ENCODE data around the gene STPG2. TPM values are rescaled to one million over a fixed set of nuclear protein-coding genes. Genes with fewer than 3 reads are reported as not detected.
"Not testable (repeated sequence)": the region's sequence is repeated elsewhere in the genome, so short reads cannot be mapped to it uniquely, and the experiment has no call there.

Gene STPG2
- total RNA-seq, 1 donor from 2014 or later: 7.3 TPM

DNA sequence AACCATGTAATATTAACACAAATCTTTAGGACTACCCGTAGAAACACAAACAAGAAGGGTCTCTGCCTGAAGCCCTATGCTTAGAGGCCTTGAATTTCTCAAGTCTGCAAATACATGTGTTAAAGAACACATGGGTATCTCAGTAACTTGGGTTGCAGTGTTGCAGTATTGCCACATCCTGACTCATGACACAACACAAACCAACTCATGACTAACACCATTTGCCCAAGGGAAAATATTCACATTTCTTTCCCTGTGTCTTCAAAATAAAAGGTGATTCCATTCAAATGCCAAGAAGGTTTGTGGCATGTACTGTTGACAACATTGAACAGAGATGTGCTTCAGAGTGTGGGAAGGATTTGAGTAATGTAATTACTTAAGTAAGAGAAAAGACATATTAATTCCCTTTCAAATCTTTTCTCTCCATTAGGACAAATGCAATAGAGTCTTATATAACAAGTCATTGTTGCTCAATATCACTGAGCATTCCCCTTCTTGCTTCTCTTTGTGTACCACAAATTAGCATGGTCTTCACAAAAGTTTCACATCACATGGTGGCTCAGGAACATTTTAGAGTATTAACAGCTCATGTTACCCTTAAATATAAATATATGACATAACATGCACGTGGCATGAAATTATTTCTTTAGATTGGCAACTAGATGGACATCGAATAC is 487.1 kb downstream of the STPG2 start:
- no peak for FAIRE-seq
- DNase-seq (ENCODE audit: low spot score in 2 of 2): no peak

DNA sequence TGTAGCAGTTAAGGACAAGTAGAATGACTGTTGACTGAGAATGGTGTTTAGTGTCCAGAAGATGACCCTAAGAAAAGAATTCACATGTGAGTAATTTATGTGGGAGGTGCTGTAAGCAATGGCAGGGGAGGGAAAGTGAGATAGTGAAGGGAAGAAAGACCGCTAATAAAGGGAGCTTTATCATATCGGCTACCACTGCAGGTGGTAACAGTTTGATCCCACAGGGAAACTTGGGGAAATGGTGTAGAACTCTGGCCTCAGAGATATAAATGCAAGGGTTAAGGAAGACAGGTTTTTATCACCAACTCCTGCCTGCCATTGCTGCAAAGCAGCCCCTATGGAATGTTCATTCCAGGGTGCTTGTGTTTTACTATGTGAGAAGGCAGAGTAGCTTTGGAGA is 489.6 kb downstream of the STPG2 start:
- DNase-seq (ENCODE audit: low spot score in 2 of 2): no peak
- no peak for FAIRE-seq

DNA sequence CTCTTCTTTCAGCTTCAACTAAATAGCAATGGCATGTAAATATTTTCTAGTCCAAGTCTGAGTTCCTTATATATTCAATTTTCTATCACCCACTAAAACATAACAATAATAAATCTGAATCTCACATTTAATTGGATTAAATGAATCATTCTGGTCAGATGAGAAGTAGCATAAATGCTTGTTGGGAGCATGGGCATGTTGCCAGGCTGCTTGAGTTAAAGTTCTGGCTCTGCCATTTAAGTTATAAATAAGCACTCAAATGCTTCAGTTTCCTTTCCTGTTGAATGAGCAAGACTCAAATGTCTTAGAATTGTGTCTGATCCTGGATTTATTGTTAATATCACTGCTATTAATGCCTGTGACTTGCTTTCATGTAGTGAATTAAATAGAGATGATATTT is 496.3 kb downstream of the STPG2 start:
- FAIRE-seq (no peak), DNase-seq (ENCODE audit: low spot score in 2 of 2) (no peak)

DNA sequence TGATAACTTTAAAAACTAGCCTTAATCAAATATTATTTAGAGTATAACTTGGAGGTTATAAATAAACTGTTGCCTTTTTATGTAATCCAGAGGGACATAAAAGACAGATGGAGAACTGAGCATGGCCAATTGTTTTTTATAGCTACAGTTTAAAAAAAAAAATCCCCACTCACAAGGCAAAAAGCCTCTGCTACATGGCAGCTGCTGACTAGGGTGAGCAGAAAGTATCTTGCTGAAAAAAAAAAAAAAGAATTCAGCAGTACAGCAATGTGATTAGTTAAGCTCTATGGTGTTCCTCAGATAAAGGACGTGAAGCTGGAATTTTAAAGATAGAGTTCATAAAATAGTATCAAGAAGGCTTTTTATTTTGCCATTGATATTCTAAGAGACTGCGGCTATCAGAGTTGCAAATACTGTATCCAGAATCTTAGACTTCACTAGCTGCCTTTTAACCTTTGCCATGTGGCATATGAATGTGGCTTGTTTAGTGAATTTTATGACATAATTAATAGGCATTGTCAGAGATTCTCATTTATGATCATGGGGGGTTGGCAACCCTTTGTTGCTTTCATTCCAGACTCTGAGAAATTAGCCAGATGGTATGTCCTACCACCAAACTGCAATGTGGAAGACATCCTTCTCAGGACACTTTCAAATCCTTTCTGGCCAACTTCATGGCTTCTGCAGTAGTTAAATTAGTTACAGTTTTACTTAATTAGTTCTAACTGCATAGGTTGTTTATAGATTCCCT is 498.0 kb downstream of the STPG2 start:
- FAIRE-seq (no peak), DNase-seq (ENCODE audit: low spot score in 2 of 2) (no peak)

DNA sequence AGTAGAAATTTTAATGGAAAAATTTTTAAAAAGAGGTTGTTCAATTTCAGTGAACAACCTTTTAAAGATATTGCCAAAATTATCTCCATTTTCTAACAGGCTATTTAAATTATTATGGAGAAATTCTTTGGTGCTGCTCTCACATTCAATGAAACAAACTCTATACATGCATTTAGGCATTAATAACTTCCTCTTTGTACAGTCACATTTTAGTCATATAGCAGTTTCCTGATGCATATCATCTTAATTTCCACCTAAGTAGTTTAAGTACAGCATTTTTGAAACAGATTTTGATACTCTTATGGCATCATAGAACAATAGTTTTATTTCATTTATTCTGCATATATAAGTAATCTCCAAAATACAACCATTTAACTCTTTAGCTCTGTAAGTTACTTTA is 500.1 kb downstream of the STPG2 start:
- no peak for DNase-seq (ENCODE audit: low spot score in 2 of 2)
- no peak for FAIRE-seq

DNA sequence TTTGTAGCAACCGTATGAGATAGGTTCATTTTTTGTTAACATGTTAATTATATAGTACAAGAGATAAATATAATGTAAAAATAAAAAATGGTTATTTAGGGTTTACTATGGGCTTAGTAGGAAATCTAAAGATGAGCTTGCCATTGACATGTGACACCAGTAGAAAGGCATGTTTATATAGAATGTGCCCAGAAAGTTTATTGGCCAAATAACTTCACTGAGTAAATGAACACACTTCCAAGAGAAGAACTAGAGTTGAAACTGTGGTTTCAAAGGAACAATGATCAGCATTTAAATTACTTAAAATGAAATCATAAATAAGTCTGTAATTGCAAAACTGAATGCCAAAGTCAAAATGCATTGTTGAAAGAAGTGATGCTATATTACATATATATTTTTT is 503.3 kb downstream of the STPG2 start:
- no peak for FAIRE-seq
- DNase-seq (ENCODE audit: low spot score in 2 of 2): no peak

DNA sequence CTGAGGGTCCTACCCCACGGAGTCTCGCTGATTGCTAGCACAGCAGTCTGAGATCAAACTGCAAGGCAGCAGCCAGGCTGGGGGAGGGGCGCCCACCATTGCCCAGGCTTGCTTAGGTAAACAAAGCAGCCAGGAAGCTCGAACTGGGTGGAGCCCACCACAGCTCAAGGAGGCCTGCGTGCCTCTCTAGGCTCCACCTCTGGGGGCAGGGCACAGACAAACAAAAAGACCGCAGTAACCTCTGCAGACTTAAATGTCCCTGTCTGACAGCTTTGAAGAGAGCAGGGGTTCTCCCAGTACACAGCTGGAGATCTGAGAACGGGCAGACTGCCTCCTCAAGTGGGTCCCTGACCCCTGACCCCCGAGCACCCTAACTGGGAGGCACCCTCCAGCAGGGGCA is 509.4 kb downstream of the STPG2 start:
- not testable (repeated sequence) for FAIRE-seq; DNase-seq (ENCODE audit: low spot score in 2 of 2)

DNA sequence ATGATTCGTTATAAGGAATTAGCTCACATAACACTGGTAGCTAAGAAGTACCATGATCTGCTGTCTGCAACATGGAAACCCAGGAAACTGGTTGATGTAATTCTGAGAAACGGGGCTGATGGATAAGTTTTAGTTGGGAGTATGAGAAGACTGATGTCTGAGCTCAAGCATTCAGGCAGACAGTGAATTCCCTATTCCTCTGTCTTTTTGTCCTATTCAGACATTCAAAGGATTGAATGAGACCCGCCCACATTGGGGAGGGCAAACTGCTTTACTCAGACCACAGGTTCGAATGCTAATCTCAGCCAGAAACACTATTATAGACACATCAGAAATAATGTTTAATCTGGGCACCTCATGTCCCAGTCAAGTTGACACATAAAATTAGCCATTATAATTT is 515.5 kb downstream of the STPG2 start:
- DNase-seq (ENCODE audit: low spot score in 2 of 2): no peak
- no peak for FAIRE-seq

DNA sequence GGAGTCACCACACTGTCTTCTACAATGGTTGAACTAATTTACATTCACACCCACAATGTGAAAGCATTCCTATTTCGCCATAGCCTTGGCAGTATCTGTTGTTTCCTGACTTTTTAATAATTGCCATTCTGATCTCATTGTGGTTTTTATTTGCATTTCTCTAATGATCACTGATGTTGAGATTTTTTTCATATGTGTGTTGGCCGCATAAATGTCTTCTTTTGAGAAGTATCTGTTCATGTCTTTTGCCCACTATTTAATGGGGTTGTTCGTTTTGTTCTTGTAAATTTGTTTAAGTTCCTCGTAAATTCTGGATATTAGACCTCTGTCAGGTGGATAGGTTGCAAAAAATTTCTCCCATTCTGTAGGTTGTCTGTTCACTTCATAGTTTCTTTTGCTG is 519.1 kb downstream of the STPG2 start:
- FAIRE-seq: no peak
- DNase-seq (ENCODE audit: low spot score in 2 of 2): no peak

DNA sequence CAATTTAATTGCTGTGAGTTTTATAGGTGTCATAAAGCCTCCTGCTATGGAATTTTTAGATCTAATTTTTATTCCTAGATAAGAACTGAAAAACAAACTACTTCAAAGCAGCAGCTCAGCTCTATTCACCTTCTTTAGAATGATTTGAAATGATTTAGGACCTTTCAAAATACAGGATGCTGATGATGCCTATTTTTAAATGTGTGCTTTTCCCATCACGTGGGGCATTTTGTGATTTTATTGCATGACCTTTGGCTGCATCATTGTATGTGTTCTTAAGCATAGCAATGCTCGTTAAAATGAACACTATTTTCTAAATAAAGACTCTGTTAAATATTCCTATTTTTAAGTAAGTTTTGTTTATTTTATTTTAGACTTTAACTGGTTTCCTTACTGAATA is 537.3 kb downstream of the STPG2 start:
- no peak for FAIRE-seq
- no peak for DNase-seq (ENCODE audit: low spot score in 2 of 2)

DNA sequence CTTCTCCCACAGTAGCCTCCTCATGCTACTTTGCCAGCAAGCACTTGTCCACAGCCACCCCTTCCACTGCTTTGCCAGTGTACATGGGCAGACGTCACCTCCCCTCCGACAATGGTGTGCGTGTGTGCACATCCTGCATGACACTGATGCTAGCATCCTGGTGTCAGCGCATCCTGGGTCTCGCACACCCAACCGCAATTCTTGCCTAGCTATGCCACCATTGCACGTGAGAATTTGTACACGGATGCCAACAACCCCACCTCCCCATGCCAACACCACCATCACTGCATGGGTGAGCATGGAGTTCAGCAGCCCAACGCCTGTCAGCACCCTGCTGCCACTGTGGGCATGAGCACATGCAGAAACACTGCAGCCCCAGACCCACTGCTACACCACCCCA is 550.0 kb downstream of the STPG2 start:
- no peak for FAIRE-seq
- DNase-seq (ENCODE audit: low spot score in 2 of 2): no peak

DNA sequence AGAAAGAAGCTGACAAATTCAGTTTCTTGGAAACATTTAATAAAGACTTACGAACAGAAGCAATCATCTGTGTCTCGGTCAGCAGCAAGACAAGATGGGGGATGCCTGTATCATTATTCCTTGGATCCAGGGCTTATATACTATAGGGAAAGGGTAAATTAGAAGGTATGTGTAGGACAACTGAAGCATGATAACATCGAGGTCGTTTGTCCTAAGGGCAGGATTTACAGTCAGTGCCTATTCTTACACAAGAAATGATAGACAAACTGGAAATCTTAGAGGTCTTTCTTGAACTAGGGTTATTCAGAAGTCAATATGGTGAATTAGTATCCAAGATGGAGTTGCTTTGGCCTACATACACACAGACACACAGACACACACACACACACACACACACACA is 553.0 kb downstream of the STPG2 start:
- no peak for FAIRE-seq
- no peak for DNase-seq (ENCODE audit: low spot score in 2 of 2)

DNA sequence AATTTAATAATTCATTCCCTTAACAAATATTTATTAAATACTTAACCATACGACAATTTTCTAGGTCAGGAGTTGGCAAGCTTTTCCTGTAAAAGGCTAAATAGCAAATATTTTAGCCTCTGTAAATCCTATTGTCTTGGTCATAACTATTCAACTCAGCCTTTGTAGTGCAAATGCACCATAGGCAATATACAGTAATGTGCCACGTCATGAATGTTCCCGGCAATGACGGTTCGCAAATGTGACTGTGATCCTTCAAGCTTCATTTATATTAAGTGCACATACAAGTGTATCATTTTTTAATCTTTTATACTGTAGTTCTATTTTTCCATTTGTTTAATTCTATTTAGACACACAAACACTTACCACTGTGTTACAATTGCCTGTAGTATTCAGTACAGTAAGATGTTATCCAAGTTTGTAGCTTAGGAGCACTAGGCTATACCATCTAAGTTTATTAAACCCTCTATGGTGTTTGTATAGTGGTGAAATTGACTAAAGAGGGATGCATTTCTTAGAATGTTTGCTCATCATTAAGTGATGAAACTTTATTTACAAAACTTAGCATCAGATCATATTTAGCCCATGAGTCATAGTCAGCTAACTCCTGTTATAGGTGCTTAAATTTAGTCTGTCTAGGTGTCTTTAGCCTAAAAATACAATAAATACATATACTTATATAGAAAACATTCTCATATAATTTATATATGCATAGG is 553.6 kb downstream of the STPG2 start:
- FAIRE-seq (no peak), DNase-seq (ENCODE audit: low spot score in 2 of 2) (no peak)

DNA sequence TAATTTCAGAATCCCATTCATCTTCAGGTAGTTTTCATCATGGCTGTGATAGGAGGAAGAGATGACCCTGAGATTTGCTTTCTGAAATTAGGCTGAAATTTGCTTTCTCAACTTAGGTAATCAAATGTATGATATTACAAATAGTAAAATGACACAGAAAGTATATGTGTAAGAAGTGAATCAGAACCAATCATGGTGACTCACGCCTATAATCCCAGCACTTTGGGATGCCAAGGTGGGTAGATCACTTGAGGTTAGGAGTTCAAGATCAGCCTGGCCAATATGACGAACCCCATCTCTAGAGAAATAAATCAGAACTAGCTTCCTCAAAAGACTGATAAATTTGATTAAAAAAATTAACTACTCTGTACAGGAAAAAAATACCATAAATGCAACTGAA is 555.4 kb downstream of the STPG2 start:
- no peak for DNase-seq (ENCODE audit: low spot score in 2 of 2)
- FAIRE-seq: no peak

DNA sequence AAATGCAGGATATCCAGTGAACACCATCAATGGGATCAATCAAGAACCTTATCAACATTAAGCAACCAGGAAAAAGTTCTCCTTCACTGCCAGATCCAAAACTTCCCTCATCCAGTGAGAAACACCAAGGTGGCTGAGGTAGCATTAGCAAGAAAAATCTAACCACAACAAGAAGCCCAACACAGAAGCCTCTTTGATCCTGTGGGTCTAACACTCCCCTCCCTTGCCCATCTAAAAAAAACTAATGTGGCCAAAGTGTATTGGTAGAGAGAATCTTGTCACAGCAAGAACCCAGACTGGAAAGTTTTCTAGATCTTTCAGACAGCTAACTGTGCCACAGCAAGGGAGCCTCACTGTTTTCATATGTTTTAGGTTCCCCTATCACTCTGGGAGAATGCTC is 558.0 kb downstream of the STPG2 start:
- no peak for DNase-seq (ENCODE audit: low spot score in 2 of 2)
- no peak for FAIRE-seq

DNA sequence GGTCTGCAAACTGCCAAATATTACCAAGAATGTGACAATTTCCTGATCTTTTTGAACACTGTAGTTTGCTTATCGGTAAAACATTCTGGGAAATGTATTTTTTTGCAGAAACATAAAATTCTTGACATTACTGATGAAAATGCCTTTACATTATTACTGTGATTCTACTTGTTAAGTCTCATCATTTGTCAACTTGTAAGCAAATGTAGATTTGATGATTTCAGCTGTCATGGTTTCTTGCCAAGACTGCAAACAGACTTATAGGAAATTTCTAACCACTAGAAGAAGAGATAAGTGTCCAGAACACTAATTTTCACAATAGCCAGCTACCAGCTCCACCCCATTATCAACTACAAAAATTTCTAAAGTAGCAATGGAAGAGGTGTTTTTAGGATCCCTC is 560.4 kb downstream of the STPG2 start:
- DNase-seq (ENCODE audit: low spot score in 2 of 2) (no peak), FAIRE-seq (no peak)

DNA sequence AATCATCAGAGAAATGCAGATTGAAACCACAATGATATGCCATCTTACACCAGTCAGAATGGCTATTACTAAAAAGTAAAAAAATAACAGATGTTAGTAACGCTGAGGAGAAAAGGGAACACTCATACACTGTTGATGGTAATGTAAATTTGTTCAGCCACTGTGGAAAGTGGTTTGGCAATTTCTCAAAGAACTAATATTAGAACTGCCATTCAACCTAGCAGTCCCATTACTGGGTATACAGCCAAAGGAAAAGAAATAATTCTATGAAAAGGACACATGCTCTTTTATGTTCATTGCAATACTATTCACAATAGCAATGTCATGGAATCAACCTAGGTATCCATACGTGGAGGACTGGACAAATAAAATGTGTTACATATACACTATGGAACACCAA is 566.3 kb downstream of the STPG2 start:
- DNase-seq (ENCODE audit: low spot score in 2 of 2): no peak
- no peak for FAIRE-seq

DNA sequence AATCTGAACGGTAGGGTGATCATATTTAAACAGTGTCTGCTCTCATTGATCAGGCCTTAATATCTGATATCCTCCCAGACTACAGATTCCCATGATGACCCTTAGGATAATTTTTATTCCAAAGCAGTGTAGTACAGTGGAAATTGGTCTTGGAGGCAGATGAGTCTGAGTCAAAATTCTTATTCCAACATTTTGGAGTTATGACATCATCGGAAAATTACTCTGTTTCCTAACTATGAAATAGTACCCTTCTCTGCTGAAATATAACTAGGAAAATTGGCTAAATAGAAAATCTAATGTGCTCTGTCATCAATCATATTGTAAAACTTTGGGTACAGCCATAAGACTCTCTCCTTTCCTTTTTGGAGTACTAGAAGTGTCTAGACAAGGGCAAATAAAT is 583.3 kb downstream of the STPG2 start:
- no peak for FAIRE-seq
- DNase-seq (ENCODE audit: low spot score in 2 of 2): no peak

DNA sequence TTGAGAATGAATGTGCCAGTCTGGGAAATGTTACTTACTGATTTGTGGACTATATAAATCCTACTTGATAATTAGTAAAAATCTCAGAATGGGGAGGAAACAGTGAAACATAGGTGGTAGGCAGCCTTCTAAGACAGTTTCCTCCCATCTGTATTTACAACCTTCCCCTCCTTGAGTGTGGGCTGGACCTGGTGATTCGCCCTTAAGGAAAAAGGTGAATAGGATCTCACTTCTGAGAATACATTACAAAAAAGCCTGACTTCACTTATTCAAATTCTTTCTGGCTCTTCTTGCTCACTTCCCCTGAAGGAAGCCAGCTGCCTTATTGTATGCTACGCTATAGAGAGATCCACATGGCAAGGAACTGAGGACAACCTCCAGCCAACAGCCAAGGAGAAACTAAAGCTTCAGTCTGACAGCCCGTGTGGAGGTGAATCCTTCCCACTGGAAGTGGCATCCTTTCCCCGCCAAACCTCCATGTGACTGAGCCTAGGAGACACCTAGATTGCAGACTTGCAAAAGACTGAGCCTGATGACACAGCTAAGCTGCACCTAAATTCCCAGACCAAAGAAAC is 585.0 kb downstream of the STPG2 start:
- FAIRE-seq (no peak), DNase-seq (ENCODE audit: low spot score in 2 of 2) (no peak)

DNA sequence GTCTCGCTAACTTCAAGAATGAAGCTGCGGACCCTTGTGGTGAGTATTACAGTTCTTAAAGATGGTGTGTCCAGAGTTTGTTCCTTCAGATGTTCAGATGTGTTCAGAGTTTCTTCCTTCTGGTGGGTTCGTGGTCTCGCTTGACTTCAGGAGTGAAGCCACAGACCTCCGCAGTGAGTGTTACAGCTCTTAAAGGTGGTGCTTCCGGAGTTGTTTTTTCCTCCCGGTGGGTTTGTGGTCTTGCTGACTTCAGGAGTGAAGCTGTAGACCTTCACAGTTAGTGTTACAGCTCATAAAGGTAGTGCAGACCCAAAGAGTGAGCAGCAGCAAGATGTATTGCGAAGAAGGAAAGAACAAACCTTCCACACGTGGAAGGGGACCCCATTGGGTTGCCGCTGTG is 592.6 kb downstream of the STPG2 start:
- not testable (repeated sequence) for FAIRE-seq; DNase-seq (ENCODE audit: low spot score in 2 of 2)

DNA sequence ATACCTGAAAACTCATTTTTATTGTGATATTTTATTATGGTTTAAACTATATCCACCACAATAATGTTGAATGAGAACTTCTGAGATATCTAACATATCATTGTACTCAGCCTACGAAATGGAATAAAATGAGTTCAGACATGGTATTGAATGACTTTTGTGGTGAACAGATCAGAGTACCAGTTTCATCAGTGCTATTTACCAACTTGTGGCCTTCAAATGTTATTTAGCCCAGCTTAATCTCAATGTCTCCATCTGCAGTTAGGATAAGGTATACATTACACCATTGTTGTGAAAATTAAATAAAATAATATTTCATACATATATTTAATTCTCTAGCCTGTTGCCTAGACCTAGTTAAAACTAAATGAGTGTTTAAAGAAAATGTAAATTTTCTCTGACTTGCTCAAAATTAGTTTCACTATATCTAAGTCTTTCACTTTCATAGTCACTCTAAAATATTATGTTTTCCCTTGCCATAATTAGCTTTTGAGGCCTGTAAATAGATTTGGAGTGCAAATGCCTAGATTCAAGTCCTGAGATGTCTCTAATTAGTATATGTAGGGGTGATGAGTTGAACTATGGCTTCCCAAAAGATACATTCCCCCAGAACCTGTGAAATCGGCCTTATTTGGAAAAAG is 594.2 kb downstream of the STPG2 start:
- no peak for FAIRE-seq
- DNase-seq (ENCODE audit: low spot score in 2 of 2): no peak
